K562 (cell line): ENCODE results near the gene PPIA. TPM values are rescaled to one million over a fixed set of nuclear protein-coding genes. Genes with fewer than 3 reads are reported as not detected.

Source experiments
- BDP1 ChIP-seq: IDR thresholded peaks from 3 replicates; pipeline ENCODE4 v1.6.1; 2011; ENCODE audit not compliant: insufficient read length, insufficient read depth
- CBFA2T2 ChIP-seq: fragments of 450-650 bp; conservative IDR thresholded peaks from 2 replicates; pipeline ENCODE4 v1.6.1; 2017; ENCODE audit warnings: mild to moderate bottlenecking
- FOXA1 ChIP-seq: fragments of 450-650 bp; IDR thresholded peaks from 2 replicates; pipeline ENCODE4 v1.6.1; 2016; ENCODE audit warnings: mild to moderate bottlenecking, borderline replicate concordance
- HDAC3 ChIP-seq: fragments of 450-650 bp; IDR thresholded peaks from 2 replicates; pipeline ENCODE4 v1.6.1; 2018; ENCODE audit warnings: borderline replicate concordance, mild to moderate bottlenecking, moderate library complexity; ENCODE audit not compliant: partially characterized antibody
- HEY1 ChIP-seq: fragments of 250-450 bp; sonication (Bioruptor Pico); IDR thresholded peaks from 2 replicates; pipeline ENCODE4 v1.5.0; 2020; ENCODE audit warnings: mild to moderate bottlenecking, moderate library complexity, borderline replicate concordance
- ILF3 ChIP-seq: fragments of 450-650 bp; IDR thresholded peaks from 2 replicates; pipeline ENCODE4 v1.6.1; 2018; ENCODE audit warnings: antibody characterized with exemption, mild to moderate bottlenecking, moderate library complexity, borderline replicate concordance
- NR3C1 ChIP-seq: sonication (generic); formaldehyde crosslinking; IDR thresholded peaks from 2 replicates; pipeline ENCODE4 v1.8.1; 2022; ENCODE audit warnings: missing genetic modification reagents
- OTX1 ChIP-seq: fragments of 450-650 bp; formaldehyde crosslinking; IDR thresholded peaks from 2 replicates; pipeline ENCODE4 v1.4.0; 2022; ENCODE audit warnings: mild to moderate bottlenecking
- POLR2A ChIP-seq: fragments of 450-650 bp; conservative IDR thresholded peaks from 2 replicates; pipeline ENCODE4 v1.6.1; 2016
- PRMT5 ChIP-seq: sonication (generic); formaldehyde crosslinking; IDR thresholded peaks from 2 replicates; pipeline ENCODE4 v1.5.0; 2020; ENCODE audit warnings: missing genetic modification reagents
- RB1 ChIP-seq: fragments of 450-650 bp; IDR thresholded peaks from 2 replicates; pipeline ENCODE4 v1.6.1; 2017; ENCODE audit warnings: low read depth, mild to moderate bottlenecking
- SMARCA4 ChIP-seq: fragments of 450-650 bp; IDR thresholded peaks from 2 replicates; pipeline ENCODE4 v1.6.1; 2016
- TCF7 ChIP-seq: sonication (generic); IDR thresholded peaks from 2 replicates; pipeline ENCODE4 v1.6.1; 2016; ENCODE audit warnings: antibody characterized with exemption, borderline replicate concordance
- U2AF1 ChIP-seq: fragments of 200-400 bp; formaldehyde crosslinking; optimal IDR thresholded peaks from 2 replicates; pipeline ENCODE3; 2017; ENCODE audit warnings: mild to moderate bottlenecking, low read depth, low read length, moderate library complexity
- U2AF2 ChIP-seq: fragments of 200-400 bp; formaldehyde crosslinking; optimal IDR thresholded peaks from 2 replicates; pipeline ENCODE3; 2017; ENCODE audit warnings: low read depth, mild to moderate bottlenecking, low read length
- ZFP30 ChIP-seq: fragments of 250-450 bp; sonication (Bioruptor Pico); IDR thresholded peaks from 2 replicates; pipeline ENCODE4 v1.8.0; 2022; ENCODE audit warnings: moderate library complexity, mild to moderate bottlenecking, inconsistent platforms, borderline replicate concordance
- ZNF197 ChIP-seq: fragments of 200-800 bp; sonication (Bioruptor generic); IDR thresholded peaks from 2 replicates; pipeline ENCODE4 v1.6.1; 2016; ENCODE audit warnings: low read depth, missing genetic modification characterization, missing compliant biosample characterization
- ZNF408 ChIP-seq: fragments of 250-450 bp; sonication (Bioruptor Pico); IDR thresholded peaks from 2 replicates; pipeline ENCODE4 v1.4.0; 2020; ENCODE audit warnings: low read depth, mild to moderate bottlenecking, moderate library complexity
- polyA plus RNA-seq, 8 experiments: library from polyadenylated mRNA; depleted of rRNA in 4 of 8; stranded (reverse) in 5 of 8; unstranded in 3 of 8; fragments of >200 nt; fragmentation: Nextera tagmentation in 2 of 8; fragmentation: Illumina TruSeq in 1 of 8; extraction: Ambion mirVana in 2 of 8; extraction: Trizol in 1 of 8; gene quantifications; 2 replicates each; pipeline versions ENCODE4 v1.2.1 to v1.2.3, GENCODE V29; 2011 to 2014; ENCODE audit warnings: inconsistent platforms in 1 of 8, missing spikeins in 1 of 8
- total RNA-seq, 7 experiments: library from RNA; depleted of rRNA in 6 of 7; stranded (reverse); fragments of >200 nt in 6 of 7; fragmentation: Illumina TruSeq in 2 of 7; extraction: Trizol in 2 of 7; gene quantifications; 2 replicates each; pipeline versions ENCODE4 v1.2.1 to v1.2.3, GENCODE V29; 2011 to 2021; ENCODE audit warnings: low replicate concordance in 1 of 7
- TF ChIP-seq, protein P1 (sequence below), 2 experiments: IDR thresholded peaks; 2 replicates each; pipeline ENCODE4 v1.6.1; 2011; ENCODE audit warnings: borderline replicate concordance in 1 of 2, control low read depth in 1 of 2, low read depth in 1 of 2, low read length in 1 of 2, mild to moderate bottlenecking in 1 of 2, mixed read lengths in 1 of 2, moderate library complexity in 1 of 2; ENCODE audit not compliant: insufficient read depth in 1 of 2, insufficient read length in 1 of 2, poor library complexity in 1 of 2, severe bottlenecking in 1 of 2; ENCODE audit errors: extremely low read depth in 1 of 2
- TF ChIP-seq, protein P2 (sequence below): sonication (generic); formaldehyde crosslinking; IDR thresholded peaks from 2 replicates; pipeline ENCODE4 v1.8.0; 2022; ENCODE audit warnings: mild to moderate bottlenecking, missing genetic modification reagents, borderline replicate concordance
- TF ChIP-seq, protein P3 (sequence below): sonication (generic); formaldehyde crosslinking; IDR thresholded peaks from 2 replicates; pipeline ENCODE4 v1.8.0; 2023; ENCODE audit warnings: mild to moderate bottlenecking, missing genetic modification reagents
- TF ChIP-seq, protein P4 (sequence below): fragments of 450-650 bp; formaldehyde crosslinking; IDR thresholded peaks from 2 replicates; pipeline ENCODE4 v1.4.0; 2022; ENCODE audit warnings: missing genetic modification characterization

Gene PPIA
- total and polyA plus RNA-seq, 9 of the 15 experiments (the other 6 are each of a cell fraction or from before 2014, with no cell fraction given), result 2,583 to 7,504 (median 3,973) TPM

DNA sequence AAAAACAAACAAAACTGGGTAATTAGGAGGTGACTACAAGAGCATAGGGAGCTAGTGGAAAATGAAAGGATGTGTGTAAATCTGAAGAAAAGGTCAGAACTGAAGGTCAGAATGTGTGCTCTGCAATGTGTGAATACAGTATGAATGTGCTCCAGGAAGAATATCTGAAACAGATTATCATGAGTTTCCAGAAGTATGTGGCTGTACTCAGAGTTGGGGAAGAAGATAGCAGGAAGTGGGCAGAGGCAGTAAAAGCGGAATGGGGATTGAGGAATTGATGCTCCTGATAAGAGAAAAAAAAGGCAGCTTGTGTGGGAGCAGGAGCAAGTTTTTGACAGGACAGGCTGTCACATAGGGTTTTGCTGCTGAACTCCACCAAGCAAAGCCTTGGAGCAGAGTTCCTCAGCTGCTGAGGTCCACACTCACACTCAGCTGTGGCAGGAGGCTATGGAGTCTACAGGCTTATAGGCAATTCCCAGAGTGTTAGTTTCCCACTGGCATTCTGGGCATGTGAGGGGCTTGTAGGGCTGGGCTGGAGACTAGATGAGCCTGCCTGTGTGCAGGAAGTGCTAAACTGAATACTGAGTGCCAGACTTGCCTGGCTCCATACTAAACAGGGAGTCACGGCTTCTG lies 28.5 kb downstream of the PPIA start (continued):
- TF ChIP-seq CBFA2T2, result no peak
- TF ChIP-seq ZFP30 (CRISPR knock-in tag), result no peak
- no peak for TF ChIP-seq PRMT5 (CRISPR knock-in tag)
- TF ChIP-seq, protein P1, sequence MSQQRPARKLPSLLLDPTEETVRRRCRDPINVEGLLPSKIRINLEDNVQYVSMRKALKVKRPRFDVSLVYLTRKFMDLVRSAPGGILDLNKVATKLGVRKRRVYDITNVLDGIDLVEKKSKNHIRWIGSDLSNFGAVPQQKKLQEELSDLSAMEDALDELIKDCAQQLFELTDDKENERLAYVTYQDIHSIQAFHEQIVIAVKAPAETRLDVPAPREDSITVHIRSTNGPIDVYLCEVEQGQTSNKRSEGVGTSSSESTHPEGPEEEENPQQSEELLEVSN (IDR thresholded peaks at IDR 0.05; ENCODE audit: borderline replicate concordance in 1 of 2, extremely low read depth in 1 of 2, insufficient read depth in 1 of 2, insufficient read length in 1 of 2, low read depth in 1 of 2, low read length in 1 of 2, poor library complexity in 1 of 2, severe bottlenecking in 1 of 2), result no peak
- no peak for TF ChIP-seq NR3C1 (CRISPR knock-in tag)
- TF ChIP-seq, protein P2, sequence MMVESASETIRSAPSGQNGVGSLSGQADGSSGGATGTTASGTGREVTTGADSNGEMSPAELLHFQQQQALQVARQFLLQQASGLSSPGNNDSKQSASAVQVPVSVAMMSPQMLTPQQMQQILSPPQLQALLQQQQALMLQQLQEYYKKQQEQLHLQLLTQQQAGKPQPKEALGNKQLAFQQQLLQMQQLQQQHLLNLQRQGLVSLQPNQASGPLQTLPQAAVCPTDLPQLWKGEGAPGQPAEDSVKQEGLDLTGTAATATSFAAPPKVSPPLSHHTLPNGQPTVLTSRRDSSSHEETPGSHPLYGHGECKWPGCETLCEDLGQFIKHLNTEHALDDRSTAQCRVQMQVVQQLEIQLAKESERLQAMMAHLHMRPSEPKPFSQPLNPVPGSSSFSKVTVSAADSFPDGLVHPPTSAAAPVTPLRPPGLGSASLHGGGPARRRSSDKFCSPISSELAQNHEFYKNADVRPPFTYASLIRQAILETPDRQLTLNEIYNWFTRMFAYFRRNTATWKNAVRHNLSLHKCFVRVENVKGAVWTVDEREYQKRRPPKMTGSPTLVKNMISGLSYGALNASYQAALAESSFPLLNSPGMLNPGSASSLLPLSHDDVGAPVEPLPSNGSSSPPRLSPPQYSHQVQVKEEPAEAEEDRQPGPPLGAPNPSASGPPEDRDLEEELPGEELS (CRISPR knock-in tag), result no peak
- TF ChIP-seq ILF3, result no peak
- TF ChIP-seq TCF7, result no peak
- no peak for TF ChIP-seq POLR2A
- TF ChIP-seq OTX1 (CRISPR knock-in tag), result peak; percentile 23; the same call in 1 of the 2 replicates
- TF ChIP-seq U2AF2, result no peak
- TF ChIP-seq HEY1, result no peak
- no peak for TF ChIP-seq FOXA1
- no peak for TF ChIP-seq RB1
- no peak for TF ChIP-seq ZNF197 (CRISPR knock-in tag)
- no peak for TF ChIP-seq BDP1
- TF ChIP-seq, protein P3, sequence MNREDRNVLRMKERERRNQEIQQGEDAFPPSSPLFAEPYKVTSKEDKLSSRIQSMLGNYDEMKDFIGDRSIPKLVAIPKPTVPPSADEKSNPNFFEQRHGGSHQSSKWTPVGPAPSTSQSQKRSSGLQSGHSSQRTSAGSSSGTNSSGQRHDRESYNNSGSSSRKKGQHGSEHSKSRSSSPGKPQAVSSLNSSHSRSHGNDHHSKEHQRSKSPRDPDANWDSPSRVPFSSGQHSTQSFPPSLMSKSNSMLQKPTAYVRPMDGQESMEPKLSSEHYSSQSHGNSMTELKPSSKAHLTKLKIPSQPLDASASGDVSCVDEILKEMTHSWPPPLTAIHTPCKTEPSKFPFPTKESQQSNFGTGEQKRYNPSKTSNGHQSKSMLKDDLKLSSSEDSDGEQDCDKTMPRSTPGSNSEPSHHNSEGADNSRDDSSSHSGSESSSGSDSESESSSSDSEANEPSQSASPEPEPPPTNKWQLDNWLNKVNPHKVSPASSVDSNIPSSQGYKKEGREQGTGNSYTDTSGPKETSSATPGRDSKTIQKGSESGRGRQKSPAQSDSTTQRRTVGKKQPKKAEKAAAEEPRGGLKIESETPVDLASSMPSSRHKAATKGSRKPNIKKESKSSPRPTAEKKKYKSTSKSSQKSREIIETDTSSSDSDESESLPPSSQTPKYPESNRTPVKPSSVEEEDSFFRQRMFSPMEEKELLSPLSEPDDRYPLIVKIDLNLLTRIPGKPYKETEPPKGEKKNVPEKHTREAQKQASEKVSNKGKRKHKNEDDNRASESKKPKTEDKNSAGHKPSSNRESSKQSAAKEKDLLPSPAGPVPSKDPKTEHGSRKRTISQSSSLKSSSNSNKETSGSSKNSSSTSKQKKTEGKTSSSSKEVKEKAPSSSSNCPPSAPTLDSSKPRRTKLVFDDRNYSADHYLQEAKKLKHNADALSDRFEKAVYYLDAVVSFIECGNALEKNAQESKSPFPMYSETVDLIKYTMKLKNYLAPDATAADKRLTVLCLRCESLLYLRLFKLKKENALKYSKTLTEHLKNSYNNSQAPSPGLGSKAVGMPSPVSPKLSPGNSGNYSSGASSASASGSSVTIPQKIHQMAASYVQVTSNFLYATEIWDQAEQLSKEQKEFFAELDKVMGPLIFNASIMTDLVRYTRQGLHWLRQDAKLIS, result no peak
- TF ChIP-seq, protein P4, sequence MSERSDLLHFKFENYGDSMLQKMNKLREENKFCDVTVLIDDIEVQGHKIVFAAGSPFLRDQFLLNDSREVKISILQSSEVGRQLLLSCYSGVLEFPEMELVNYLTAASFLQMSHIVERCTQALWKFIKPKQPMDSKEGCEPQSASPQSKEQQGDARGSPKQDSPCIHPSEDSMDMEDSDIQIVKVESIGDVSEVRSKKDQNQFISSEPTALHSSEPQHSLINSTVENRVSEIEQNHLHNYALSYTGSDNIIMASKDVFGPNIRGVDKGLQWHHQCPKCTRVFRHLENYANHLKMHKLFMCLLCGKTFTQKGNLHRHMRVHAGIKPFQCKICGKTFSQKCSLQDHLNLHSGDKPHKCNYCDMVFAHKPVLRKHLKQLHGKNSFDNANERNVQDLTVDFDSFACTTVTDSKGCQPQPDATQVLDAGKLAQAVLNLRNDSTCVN (CRISPR knock-in tag), result no peak
- no peak for TF ChIP-seq U2AF1
- TF ChIP-seq ZNF408, result no peak
- TF ChIP-seq SMARCA4, result peak; percentile 66; the same call in 1 of the 2 replicates
- TF ChIP-seq HDAC3, result no peak
